ENCODE results near the gene SPTLC3. TPM values are rescaled to one million over a fixed set of nuclear protein-coding genes. Genes with fewer than 3 reads are reported as not detected.

SPTLC3 gene
- total RNA-seq, 2 donors from 2014 or later, result 5.2 to 24.5 TPM

- Histone ChIP-seq H3K36me3 (no peaks in the 10 kb centered on the region), H3K4me1 (replicated peaks) (peaks cover 4% of the 10 kb centered on the region), H3K4me3 (peak overlapping the region; percentile 23 to 35), H3K27me3 (replicated peaks; ENCODE audit: insufficient read depth) (no peaks in the 10 kb centered on the region), H3K27ac (peak overlapping the region; percentile 64 to 72), H3K9me3 (no peaks in the 10 kb centered on the region)
- no peak for TF ChIP-seq POLR2A (IDR thresholded peaks at IDR 0.05)
- no peak for TF ChIP-seq CTCF (IDR thresholded peaks at IDR 0.05)
- TF ChIP-seq POLR2AphosphoS5 (IDR thresholded peaks at IDR 0.05), result peak; percentile 63
- WGBS, result under 1% methylated on average over 6 of the region's 6 CpGs
- intact Hi-C loops (cut with DNase I), result no loop called here
- peak; percentile 71 for DNase-seq (ENCODE audit: low spot score)
Measured at GRCh38 chr20:13009682-13010406, 1.1 kb downstream of the SPTLC3 start.

- Histone ChIP-seq H3K4me3 (no peak overlapping the region), H3K36me3 (no peaks in the 10 kb centered on the region), H3K27ac (no peak overlapping the region), H3K4me1 (replicated peaks) (peaks cover 4% of the 10 kb centered on the region), H3K27me3 (replicated peaks; ENCODE audit: insufficient read depth) (no peaks in the 10 kb centered on the region), H3K9me3 (no peaks in the 10 kb centered on the region)
- TF ChIP-seq CTCF (IDR thresholded peaks at IDR 0.05) (no peak), POLR2A (IDR thresholded peaks at IDR 0.05) (no peak)
- no peak for DNase-seq (ENCODE audit: low spot score)
- 88% methylated on average over 1 of the region's 1 CpG for WGBS
- intact Hi-C loops (cut with DNase I), result no loop called here
Measured at GRCh38 chr20:13012886-13013285, 4.1 kb downstream of the SPTLC3 start.

- Histone ChIP-seq H3K27ac (no peak overlapping the region), H3K36me3 (no peaks in the 10 kb centered on the region), H3K4me3 (no peak overlapping the region), H3K27me3 (replicated peaks; ENCODE audit: insufficient read depth) (no peaks in the 10 kb centered on the region), H3K4me1 (replicated peaks) (peaks cover 4% of the 10 kb centered on the region), H3K9me3 (no peaks in the 10 kb centered on the region)
- intact Hi-C loops (cut with DNase I), result no loop called here
- WGBS, result 73% methylated on average over 1 of the region's 1 CpG
- no peak for DNase-seq (ENCODE audit: low spot score)
- TF ChIP-seq CTCF (IDR thresholded peaks at IDR 0.05) (no peak), POLR2AphosphoS5 (IDR thresholded peaks at IDR 0.05) (no peak), POLR2A (IDR thresholded peaks at IDR 0.05) (no peak)
Measured at GRCh38 chr20:13013411-13013810, 4.6 kb downstream of the SPTLC3 start.

GRCh38 chr20:13017235-13017634 is 8.5 kb downstream of the SPTLC3 start:
- no peak for DNase-seq (ENCODE audit: low spot score)
- Histone ChIP-seq H3K27ac (no peak overlapping the region), H3K9me3 (no peaks in the 10 kb centered on the region), H3K4me3 (no peak overlapping the region), H3K36me3 (no peaks in the 10 kb centered on the region), H3K4me1 (replicated peaks) (no peaks in the 10 kb centered on the region), H3K27me3 (replicated peaks; ENCODE audit: insufficient read depth) (no peaks in the 10 kb centered on the region)
- WGBS, result 48% methylated on average over 1 of the region's 1 CpG
- no peak for TF ChIP-seq CTCF (IDR thresholded peaks at IDR 0.05)
- TF ChIP-seq POLR2A (IDR thresholded peaks at IDR 0.05), result no peak
- TF ChIP-seq POLR2AphosphoS5 (IDR thresholded peaks at IDR 0.05), result no peak
- intact Hi-C loops (cut with DNase I), result no loop called here

GRCh38 chr20:13017883-13018535 is 9.2 kb downstream of the SPTLC3 start:
- DNase-seq (ENCODE audit: low spot score), result no peak
- Histone ChIP-seq H3K27ac (no peak overlapping the region), H3K9me3 (no peaks in the 10 kb centered on the region), H3K4me1 (replicated peaks) (no peaks in the 10 kb centered on the region), H3K27me3 (replicated peaks; ENCODE audit: insufficient read depth) (no peaks in the 10 kb centered on the region), H3K36me3 (no peaks in the 10 kb centered on the region), H3K4me3 (no peak overlapping the region)
- no peak for TF ChIP-seq POLR2A (IDR thresholded peaks at IDR 0.05)
- TF ChIP-seq CTCF (IDR thresholded peaks at IDR 0.05), result no peak
- no peak for TF ChIP-seq POLR2AphosphoS5 (IDR thresholded peaks at IDR 0.05)
- intact Hi-C loops (cut with DNase I), result no loop called here
- WGBS, result 52% methylated on average over 2 of the region's 2 CpGs

Data from prostate gland (tissue), 2 donors.